HUES48 (cell line): Measurements from ENCODE around the gene CBX4.
"Not testable (repeated sequence)": the region's sequence is repeated elsewhere in the genome, so short reads cannot be mapped to it uniquely, and the experiment has no call there.

ENCODE experiments used
- H3K27ac ChIP-seq: one replicate; pipeline ENCODE4 v1.7.0; 2013; ENCODE audit warnings: low read depth, low read length, inconsistent platforms
- H3K27me3 ChIP-seq: 2 replicates; pipeline ENCODE4 v1.6.1; 2013; ENCODE audit warnings: mild to moderate bottlenecking, low read length; ENCODE audit not compliant: control insufficient read depth, insufficient read depth
- H3K36me3 ChIP-seq: 2 replicates; pipeline ENCODE4 v1.6.1; 2013; ENCODE audit warnings: low read length; ENCODE audit not compliant: control insufficient read depth, insufficient read depth
- H3K4me1 ChIP-seq: 2 replicates; pipeline ENCODE4 v1.6.1; 2013; ENCODE audit warnings: mild to moderate bottlenecking, low read length; ENCODE audit not compliant: control insufficient read depth, insufficient read depth
- H3K4me3 ChIP-seq: 2 replicates; pipeline ENCODE4 v1.5.1; 2013; ENCODE audit warnings: mild to moderate bottlenecking, low read depth, low read length
- H3K9ac ChIP-seq: 2 replicates; pipeline ENCODE4 v1.6.1; 2013; ENCODE audit warnings: mild to moderate bottlenecking, low read depth, low read length, moderate library complexity
- H3K9me3 ChIP-seq: 2 replicates; pipeline ENCODE4 v1.6.1; 2013; ENCODE audit warnings: low read length; ENCODE audit not compliant: control insufficient read depth, insufficient read depth

CBX4 gene

DNA sequence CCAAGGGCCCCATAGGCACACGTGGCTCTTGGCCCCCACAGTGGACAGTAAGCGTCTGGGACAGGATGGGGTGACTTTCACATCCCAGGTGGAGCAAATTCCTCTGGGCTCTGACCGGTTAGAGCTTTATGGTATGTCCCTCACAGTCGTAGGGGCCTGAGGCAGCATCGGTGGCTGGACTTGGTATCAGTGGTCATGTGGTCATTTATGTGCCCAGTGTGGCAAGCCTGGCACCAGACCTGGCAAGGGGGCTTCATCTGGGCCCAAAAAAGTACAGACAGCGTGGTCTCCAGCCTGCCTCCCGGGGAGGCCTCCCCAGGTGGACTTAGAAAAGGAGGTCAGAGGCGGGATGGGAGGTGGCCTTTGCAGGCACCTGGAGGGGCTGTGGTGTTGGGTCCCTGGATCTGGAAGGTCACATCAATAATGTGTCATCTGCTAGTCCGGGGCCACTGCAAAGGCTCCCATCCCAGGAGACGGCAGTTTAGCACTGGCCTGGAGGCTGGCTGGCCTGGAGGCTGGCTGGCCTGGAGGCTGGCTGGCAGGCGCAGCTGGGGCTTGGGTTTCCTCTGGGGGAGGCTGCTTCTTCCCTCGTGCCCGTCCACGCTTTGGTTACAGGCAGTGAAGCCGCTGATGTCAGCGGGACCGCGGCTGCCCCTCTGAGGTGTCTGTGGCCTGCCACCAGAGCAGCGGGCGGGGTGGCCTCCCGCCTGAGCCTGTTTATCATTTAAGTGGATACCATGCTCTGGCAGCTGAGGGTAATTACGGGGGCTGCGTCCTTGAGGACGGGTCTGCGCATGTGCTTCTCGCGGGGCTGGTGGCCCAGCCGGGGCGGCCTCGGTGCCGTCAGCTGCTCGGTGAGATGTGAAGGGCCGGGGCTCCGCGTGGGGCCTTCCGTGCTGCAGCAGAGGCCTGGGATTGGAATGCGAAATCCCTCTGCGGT is 20.7 kb upstream of the CBX4 start:
- Histone ChIP-seq H3K27me3 (no peaks in the 10 kb centered on the region), H3K9me3 (no peaks in the 10 kb centered on the region), H3K9ac (no peak overlapping the region), H3K4me1 (no peaks in the 10 kb centered on the region; the same call in 1 of the 2 replicates), H3K36me3 (no peaks in the 10 kb centered on the region), H3K27ac (no peak overlapping the region), H3K4me3 (no peak overlapping the region)

GRCh38 chr17:79857095-79857494 is 17.9 kb upstream of the CBX4 start:
- no peak overlapping the region for H3K27ac ChIP-seq
- H3K36me3 ChIP-seq: no peaks in the 10 kb centered on the region
- no peaks in the 10 kb centered on the region for H3K9me3 ChIP-seq
- H3K4me3 ChIP-seq: no peak overlapping the region
- no peak overlapping the region for H3K9ac ChIP-seq
- no peaks in the 10 kb centered on the region for H3K27me3 ChIP-seq
- no peaks in the 10 kb centered on the region; the same call in 1 of the 2 replicates for H3K4me1 ChIP-seq

- Histone ChIP-seq H3K9me3 (no peaks in the 10 kb centered on the region), H3K36me3 (no peaks in the 10 kb centered on the region), H3K9ac (no peak overlapping the region), H3K27ac (no peak overlapping the region), H3K27me3 (no peaks in the 10 kb centered on the region), H3K4me3 (no peak overlapping the region), H3K4me1 (no peaks in the 10 kb centered on the region; the same call in 1 of the 2 replicates)
Observed at GRCh38 chr17:79855331-79856124, 16.3 kb upstream of the CBX4 start.

DNA sequence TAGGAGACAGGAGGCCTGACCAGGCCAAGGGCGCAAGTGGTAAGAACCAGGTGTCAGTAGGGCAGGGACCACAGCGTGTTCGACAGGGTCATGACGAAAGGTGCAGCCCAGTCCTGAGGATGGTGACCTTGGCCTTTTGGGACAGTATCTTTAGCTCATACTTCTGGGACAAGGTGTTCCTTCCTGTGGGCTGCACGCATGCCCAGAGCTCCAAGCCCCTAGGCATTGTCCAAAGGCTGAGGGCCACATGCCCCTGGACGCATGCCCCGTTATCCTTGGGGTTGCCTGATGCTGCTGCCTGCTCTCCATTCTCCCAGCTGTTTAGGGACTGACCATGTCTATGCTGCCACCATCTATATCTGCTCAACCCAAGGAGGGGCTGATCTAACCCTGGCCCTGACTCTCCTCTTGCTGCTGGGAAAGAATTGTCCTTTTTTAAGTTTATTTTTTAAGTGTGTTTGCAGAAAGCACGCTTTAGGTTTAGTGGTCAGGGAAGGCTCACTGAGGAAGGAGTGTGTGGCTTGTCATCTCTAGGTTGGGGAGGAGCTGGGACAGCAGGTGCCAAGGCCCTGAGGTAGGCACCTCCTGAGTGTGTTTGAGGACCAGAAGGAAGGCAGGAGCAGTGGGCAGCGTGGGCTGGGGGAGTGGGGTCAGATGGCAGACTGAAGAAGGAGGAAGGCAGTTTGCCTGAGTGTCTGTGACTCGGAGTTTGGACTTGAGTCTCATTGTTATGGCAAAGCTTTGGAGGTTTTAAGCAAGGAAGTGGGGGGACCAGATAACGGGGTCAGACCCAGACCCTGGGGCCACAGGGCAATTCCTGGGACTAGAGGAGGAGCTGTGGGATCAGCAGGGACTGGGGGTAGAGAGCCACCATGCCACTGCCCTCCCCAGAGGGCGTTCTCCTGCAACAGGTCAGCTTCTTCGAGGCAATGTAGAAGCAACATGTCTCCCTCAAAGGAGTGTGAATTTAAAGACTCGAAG is 15.1 kb upstream of the CBX4 start:
- H3K9me3 ChIP-seq: no peaks in the 10 kb centered on the region
- no peak overlapping the region for H3K27ac ChIP-seq
- H3K36me3 ChIP-seq: no peaks in the 10 kb centered on the region
- no peak overlapping the region for H3K4me3 ChIP-seq
- H3K4me1 ChIP-seq: no peaks in the 10 kb centered on the region
- H3K27me3 ChIP-seq: 0 out of 2 replicates have a peak, but pooled peaks cover 2% of the 10 kb centered on the region
- no peak overlapping the region for H3K9ac ChIP-seq

DNA sequence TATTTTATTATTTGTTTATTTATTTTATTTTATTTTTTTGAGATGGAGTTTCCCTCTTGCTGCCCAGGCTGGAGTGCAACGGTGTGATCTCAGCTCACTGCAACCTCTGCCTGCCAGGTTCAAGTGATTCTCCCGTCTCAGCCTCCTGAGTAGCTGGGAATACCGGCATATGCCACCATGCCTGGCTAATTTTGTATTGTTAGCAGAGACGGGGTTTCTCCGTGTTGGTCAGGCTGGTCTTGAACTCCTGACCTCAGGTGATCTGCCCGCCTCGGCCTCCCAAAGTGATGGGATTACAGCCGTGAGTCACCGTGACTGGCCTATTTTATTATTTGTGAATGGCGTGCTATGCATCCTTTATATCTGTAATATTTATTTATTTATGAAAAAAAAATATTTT is 13.9 kb upstream of the CBX4 start:
- not testable (repeated sequence) for H3K27ac ChIP-seq, H3K9me3 ChIP-seq, H3K4me1 ChIP-seq, H3K4me3 ChIP-seq, H3K9ac ChIP-seq, H3K36me3 ChIP-seq
- peaks cover 14% of the 10 kb centered on the region for H3K27me3 ChIP-seq

DNA sequence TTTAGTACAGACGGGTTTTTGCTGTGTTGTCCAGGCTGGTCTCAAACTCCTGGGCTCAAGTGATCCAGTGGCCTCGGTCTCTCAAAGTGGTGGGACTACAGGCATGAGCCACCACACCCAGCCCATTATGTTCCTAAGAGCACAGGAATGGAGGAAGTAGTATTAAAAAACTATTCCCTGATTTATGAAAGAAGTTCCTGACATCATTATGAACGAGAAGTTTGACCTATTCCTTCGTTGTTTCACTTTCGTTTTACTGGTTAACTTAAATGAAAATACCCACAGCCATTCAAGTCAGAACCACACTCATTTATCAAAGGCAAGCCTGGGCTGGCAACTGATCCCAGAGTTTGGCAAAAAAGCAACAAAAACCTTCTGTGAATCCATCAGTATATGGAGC is 13.5 kb upstream of the CBX4 start:
- Histone ChIP-seq H3K27ac (no peak overlapping the region), H3K4me1 (no peaks in the 10 kb centered on the region), H3K9me3 (no peaks in the 10 kb centered on the region), H3K9ac (no peak overlapping the region), H3K36me3 (no peaks in the 10 kb centered on the region), H3K4me3 (no peak overlapping the region), H3K27me3 (peaks cover 18% of the 10 kb centered on the region)

DNA sequence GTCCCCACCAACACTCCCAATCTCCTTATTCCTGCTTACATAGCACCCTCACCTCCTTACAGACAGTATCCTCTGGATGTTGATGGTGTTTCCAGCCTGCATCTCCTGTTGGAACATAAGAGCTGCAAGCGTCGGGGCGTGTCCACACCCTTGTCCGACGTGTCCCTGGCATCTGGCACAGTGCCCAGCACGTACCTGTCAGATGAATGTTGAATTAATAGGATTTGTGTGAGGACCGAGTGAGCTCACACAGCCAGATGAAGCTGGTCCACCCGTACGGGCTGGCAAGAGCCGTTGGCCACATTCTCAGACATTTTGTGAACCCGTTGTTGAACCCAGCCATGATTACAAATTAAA is 12.2 kb upstream of the CBX4 start:
- H3K27me3 ChIP-seq: peaks cover 24% of the 10 kb centered on the region
- no peaks in the 10 kb centered on the region for H3K9me3 ChIP-seq
- no peak overlapping the region for H3K27ac ChIP-seq
- H3K4me1 ChIP-seq: no peaks in the 10 kb centered on the region
- H3K36me3 ChIP-seq: no peaks in the 10 kb centered on the region
- no peak overlapping the region for H3K4me3 ChIP-seq
- no peak overlapping the region for H3K9ac ChIP-seq

DNA sequence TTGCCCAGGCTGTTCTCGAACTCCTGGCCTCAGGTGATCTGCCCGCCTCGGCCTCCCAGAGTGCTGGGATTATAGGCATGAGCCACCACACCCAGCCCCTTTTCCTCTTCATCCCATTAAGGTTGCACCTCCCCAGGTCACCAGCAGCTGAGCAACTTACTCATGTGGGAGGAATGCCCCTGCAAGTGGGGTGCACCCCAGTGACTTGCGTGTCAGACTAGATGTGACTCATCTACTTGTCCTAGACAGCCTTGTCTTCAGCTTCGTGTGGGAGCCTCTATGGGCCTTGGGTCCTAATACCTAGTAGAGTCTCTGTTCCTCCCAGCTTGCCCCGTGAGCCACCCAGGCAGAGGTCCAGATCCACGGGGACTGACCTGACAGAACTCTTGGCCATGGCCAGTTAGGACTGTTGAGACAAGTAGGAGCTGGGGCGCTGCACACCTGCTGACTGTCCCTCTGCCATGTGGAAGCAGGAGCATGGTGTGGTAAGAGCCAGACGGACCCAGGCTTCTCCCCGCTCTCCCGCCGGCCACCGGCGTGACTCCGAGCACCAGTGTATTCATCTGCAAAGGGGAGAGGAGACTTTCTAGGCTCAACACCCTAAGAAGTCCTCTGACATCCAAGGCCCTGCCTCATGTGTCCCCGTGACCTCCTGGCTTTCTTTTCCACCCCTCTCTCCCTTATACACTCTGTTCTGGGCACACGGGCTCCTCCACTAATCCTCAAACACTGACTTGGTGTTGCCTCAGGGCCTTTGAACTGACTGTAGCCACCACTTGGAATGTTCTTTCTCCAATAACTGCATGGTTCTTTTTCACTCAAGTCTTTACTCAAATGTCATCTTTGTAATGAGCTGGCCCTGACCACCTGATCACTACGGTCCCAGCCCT is 11.6 kb upstream of the CBX4 start:
- Histone ChIP-seq H3K9ac (no peak overlapping the region), H3K4me1 (no peaks in the 10 kb centered on the region), H3K27me3 (peaks cover 30% of the 10 kb centered on the region), H3K36me3 (no peaks in the 10 kb centered on the region), H3K4me3 (no peak overlapping the region), H3K9me3 (no peaks in the 10 kb centered on the region), H3K27ac (no peak overlapping the region)

DNA sequence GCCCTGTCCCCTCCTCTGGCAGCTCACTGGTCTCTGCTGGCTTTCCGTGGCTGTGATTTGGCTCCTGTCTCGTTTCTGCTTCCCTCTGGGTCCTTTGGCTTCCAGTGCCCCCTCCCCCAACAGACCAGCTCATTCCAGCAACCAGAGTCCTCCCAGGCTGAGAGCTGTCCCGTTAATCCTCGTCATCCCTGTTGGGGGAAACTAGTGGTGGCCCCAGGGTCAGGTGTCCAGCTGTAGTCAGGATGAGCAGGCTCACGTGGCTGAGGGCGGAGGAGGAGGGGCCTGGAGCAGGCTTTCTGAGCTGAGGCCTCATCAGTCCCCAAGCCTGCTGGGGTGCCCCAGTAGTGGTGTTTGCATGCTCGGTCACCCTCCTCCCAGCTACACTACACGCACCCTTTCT is 10.7 kb upstream of the CBX4 start:
- Histone ChIP-seq H3K27ac (no peak overlapping the region), H3K9me3 (no peaks in the 10 kb centered on the region), H3K27me3 (peaks cover 39% of the 10 kb centered on the region), H3K9ac (no peak overlapping the region), H3K36me3 (no peaks in the 10 kb centered on the region), H3K4me1 (no peaks in the 10 kb centered on the region), H3K4me3 (no peak overlapping the region)

GRCh38 chr17:79848370-79848766 is 9.1 kb upstream of the CBX4 start:
- H3K4me3 ChIP-seq: no peak overlapping the region
- no peak overlapping the region for H3K27ac ChIP-seq
- no peaks in the 10 kb centered on the region for H3K36me3 ChIP-seq
- H3K9ac ChIP-seq: no peak overlapping the region
- H3K4me1 ChIP-seq: no peaks in the 10 kb centered on the region
- peaks cover 54% of the 10 kb centered on the region for H3K27me3 ChIP-seq
- H3K9me3 ChIP-seq: no peaks in the 10 kb centered on the region
